Right lobe of liver (tissue), 4 donors: ENCODE results near the gene SLC1A2.

Experiments
- CTCF ChIP-seq, 4 donors: fragments of 200-600 bp in 3 of 4; fragments of 450-650 bp in 1 of 4; IDR thresholded peaks; one replicate each; pipeline versions ENCODE4 v1.5.1 to v1.8.0; 2016 to 2022; ENCODE audit warnings: antibody characterized with exemption in 4 of 4, mild to moderate bottlenecking in 2 of 4
- POLR2A ChIP-seq: fragments of 450-650 bp; IDR thresholded peaks from one replicate; pipeline ENCODE4 v1.6.1; 2017; ENCODE audit warnings: antibody characterized with exemption, mild to moderate bottlenecking
- donor health status: DM: no; HTN: no; CAD: no.
- donor health status: DM: no; HTN: no; CAD: no.
- donor health status: DM: no; HTN: yes; CAD: no.

GRCh38 chr11:35216962-35217678, 202.2 kb downstream of the SLC1A2 start:
- TF ChIP-seq POLR2A (no peak), CTCF (IDR thresholded peaks at IDR 0.05) (no peak)
